Skin epidermis (tissue), 12 donors: ENCODE results near the gene AVPR1B.

Source experiments
- H3K27ac ChIP-seq, 21 experiments: fragments of 200-600 bp; sonication (generic) in 11 of 21; one replicate each; pipeline ENCODE4 v1.5.0; 2020; ENCODE audit warnings: mild to moderate bottlenecking in 3 of 21, inconsistent platforms in 2 of 21, moderate library complexity in 2 of 21
- H3K4me3 ChIP-seq, 7 experiments: fragments of 200-600 bp; sonication (generic) in 2 of 7; one replicate each; pipeline ENCODE4 v1.5.0; 2020; ENCODE audit warnings: inconsistent platforms in 2 of 7, mild to moderate bottlenecking in 2 of 7, moderate library complexity in 1 of 7

AVPR1B gene

GRCh38 chr1:206060844-206061243 is 56.3 kb downstream of the AVPR1B start:
- H3K27ac ChIP-seq = no peak overlapping the region
- H3K4me3 ChIP-seq = no peak overlapping the region
